GM18507 (cell line): ENCODE measurements around the gene PCDHGA6.
A peak's percentile ranks its signal among the peaks of the same experiment; 100 is the strongest.
"Not testable (repeated sequence)": the region's sequence is repeated elsewhere in the genome, so short reads cannot be mapped to it uniquely, and the experiment has no call there.

Experiments
- DNase-seq: peaks from one replicate; pipeline ENCODE4 v3.0.0; 2011; ENCODE audit warnings: low read depth; ENCODE audit not compliant: insufficient read length; ENCODE audit errors: extremely low spot score
- FAIRE-seq: peaks from 2 replicates; lab custom pipeline; 2011; peaks lifted over from hg19 to GRCh38; lab: Jason Lieb, UNC

The PCDHGA6 gene

GRCh38 chr5:141389153-141390042, 15.7 kb downstream of the PCDHGA6 start:
- DNase-seq (no peak), FAIRE-seq (no peak)

GRCh38 chr5:141392429-141393198, 18.9 kb downstream of the PCDHGA6 start, which contains the start of gene PCDHGA8:
Gene PCDHGA8 (plus strand): TSS chr5:141392633. CDS start chr5:141392814, 181 bp downstream.
- DNase-seq (no peak), FAIRE-seq (no peak)

DNA sequence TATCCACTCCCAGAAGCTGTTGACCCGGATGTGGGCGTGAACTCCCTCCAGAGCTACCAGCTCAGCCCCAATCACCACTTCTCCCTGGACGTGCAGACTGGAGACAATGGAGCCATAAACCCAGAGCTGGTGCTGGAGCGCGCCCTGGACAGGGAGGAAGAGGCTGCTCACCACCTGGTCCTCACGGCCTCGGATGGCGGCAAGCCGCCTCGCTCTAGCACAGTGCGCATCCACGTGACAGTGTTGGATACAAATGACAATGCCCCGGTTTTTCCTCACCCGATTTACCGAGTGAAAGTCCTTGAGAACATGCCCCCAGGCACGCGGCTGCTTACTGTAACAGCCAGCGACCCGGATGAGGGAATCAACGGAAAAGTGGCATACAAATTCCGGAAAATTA, 19.6 kb downstream of the PCDHGA6 start:
- DNase-seq (no peak), FAIRE-seq (no peak)

- not testable (repeated sequence) for FAIRE-seq
These were observed 20.9 kb downstream of the PCDHGA6 start for GRCh38 chr5:141394401-141395187.

GRCh38 chr5:141397756-141398551, 24.3 kb downstream of the PCDHGA6 start, which contains the start of gene PCDHGB5:
Gene PCDHGB5 (plus strand): TSS chr5:141397947. CDS start chr5:141398128, 181 bp downstream.
- DNase-seq, FAIRE-seq: not testable (repeated sequence)

More at GRCh38 chr5:141394401-141395187, 20.9 kb downstream of the PCDHGA6 start:
- not testable (repeated sequence) for DNase-seq

DNA sequence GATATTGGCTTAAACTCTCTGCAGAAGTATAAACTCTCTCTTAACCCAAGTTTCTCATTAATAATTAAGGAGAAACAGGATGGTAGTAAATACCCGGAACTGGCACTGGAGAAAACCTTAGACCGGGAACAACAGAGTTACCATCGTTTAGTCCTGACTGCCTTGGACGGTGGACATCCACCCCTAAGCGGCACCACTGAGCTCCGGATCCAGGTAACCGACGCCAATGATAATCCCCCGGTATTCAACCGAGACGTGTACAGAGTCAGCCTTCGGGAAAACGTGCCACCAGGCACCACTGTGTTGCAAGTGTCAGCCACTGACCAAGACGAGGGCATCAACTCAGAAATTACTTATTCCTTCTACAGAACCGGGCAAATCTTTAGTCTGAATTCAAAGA, 24.9 kb downstream of the PCDHGA6 start:
- DNase-seq (no peak), FAIRE-seq (no peak)

- no peak for DNase-seq
- no peak for FAIRE-seq
These were observed 26.0 kb downstream of the PCDHGA6 start for GRCh38 chr5:141399555-141400258.

- FAIRE-seq (no peak), DNase-seq (no peak)
These were observed 29.0 kb downstream of the PCDHGA6 start, which contains the start of gene PCDHGA9 for GRCh38 chr5:141402553-141403243. Gene PCDHGA9 (plus strand): TSS chr5:141402778. CDS start chr5:141402953, 175 bp downstream.

GRCh38 chr5:141403387-141403786, 29.7 kb downstream of the PCDHGA6 start:
- no peak for FAIRE-seq
- no peak for DNase-seq

- not testable (repeated sequence) for DNase-seq, FAIRE-seq
These were observed 34.3 kb downstream of the PCDHGA6 start, which contains the start of gene PCDHGB6 for GRCh38 chr5:141407790-141408505. Gene PCDHGB6 (plus strand): TSS chr5:141408021. CDS start chr5:141408203, 182 bp downstream.

GRCh38 chr5:141409598-141410306, 36.1 kb downstream of the PCDHGA6 start:
- DNase-seq (no peak), FAIRE-seq (no peak)

DNA sequence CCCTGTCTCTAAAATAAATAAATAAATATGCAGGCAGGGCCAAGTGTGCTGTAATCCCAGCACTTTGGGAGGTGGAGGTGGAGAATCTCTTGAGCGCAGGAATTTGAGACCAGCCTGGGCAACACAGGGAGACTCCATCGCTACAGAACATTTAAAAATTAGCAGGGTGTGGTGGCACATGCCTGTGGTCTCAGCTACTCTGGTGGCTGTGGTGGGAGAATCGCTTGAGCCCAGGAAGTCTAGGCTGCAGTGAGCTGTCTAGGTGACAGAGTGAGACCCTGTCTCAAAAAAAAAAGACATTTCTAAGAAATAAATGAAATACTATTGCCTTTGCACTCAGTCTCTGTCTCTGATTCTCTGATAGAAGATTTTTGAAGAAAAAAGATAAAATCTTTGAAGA, 37.9 kb downstream of the PCDHGA6 start:
- DNase-seq = no peak
- FAIRE-seq = no peak

- DNase-seq = peak; percentile 23
- no peak for FAIRE-seq
These were observed 39.3 kb downstream of the PCDHGA6 start, which contains the start of gene PCDHGA10 for GRCh38 chr5:141412854-141413539. Gene PCDHGA10 (plus strand): TSS chr5:141412987. CDS start chr5:141413176, 189 bp downstream.

- no peak for DNase-seq
- no peak for FAIRE-seq
These were observed 39.9 kb downstream of the PCDHGA6 start for GRCh38 chr5:141413540-141414069.
